PC-3 (cell line): ENCODE measurements around the gene STRN4.

Source experiments
- CTCF ChIP-seq: fragments of 300-600 bp; sonication (generic); conservative IDR thresholded peaks from 2 replicates; pipeline ENCODE4 v1.5.1; 2017; ENCODE audit warnings: antibody characterized with exemption, low read depth, mild to moderate bottlenecking, low read length
- EZH2 ChIP-seq: fragments of 300-600 bp; sonication (generic); IDR thresholded peaks from one replicate; pipeline ENCODE4 v1.6.1; 2017; ENCODE audit warnings: antibody characterized with exemption, mild to moderate bottlenecking, low read length; ENCODE audit not compliant: unreplicated experiment
- EZH2phosphoT487 ChIP-seq: fragments of 300-600 bp; sonication (generic); IDR thresholded peaks from 2 replicates; pipeline ENCODE4 v1.6.1; 2018; ENCODE audit warnings: mild to moderate bottlenecking, antibody characterized with exemption, low read length, borderline replicate concordance

DNA sequence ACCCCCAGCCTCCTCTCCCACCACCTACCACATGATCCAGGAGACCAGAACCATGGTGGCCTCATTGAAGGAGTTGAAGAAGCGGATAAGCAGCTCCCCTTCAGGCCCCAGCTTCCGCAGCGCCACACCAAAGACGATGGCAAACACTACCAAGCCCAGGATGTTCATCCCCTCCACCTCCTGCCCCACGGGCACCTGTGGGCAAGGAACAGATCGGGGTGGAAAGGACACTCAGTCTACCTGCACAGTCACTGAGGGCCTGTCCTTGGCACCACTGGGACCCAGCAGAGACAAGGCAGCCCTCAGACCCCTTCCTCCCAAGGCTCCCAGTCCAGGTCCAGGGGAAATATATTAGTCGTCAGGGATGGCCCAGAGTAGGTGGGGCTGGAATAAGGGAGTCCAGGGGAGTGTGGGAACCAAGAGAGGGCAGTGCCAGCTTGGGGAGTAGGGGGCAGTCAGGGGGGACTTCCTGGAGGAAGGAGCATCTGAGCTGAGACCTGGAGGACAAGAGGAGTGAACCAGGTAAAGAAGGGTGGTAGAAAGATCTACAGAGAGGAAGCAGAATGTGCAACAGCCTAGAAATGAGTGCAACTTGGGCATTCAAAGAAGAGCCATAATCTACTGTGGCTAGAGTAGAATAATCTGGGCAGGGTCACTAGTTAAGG, 36.2 kb upstream of the STRN4 start:
- TF ChIP-seq CTCF (no peak), EZH2 (no peak), EZH2phosphoT487 (no peak)
